ENCODE measurements around the gene RBM28.

Gene RBM28

DNA sequence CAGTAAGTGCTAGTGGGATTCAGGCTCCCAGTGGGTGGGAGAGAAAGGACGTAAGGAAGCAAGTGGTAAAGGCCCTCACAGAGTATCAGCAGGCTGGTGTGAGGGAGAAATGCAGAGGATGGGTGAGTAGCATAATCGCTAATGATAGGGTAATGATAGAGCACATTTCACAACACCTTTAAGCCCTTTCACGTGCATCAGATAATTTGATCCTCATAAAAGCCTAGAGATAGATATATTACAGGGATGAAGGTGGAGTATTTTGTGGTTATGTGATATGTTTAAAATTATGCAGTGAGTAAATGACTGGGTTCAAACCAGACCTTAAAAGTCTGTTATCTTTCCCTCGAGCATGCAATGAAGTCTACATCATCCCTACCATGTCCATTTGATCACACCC, 92.4 kb downstream of the RBM28 start:
- CTCF ChIA-PET, result interaction anchor here (1.0 kb wide), 1 partner anchor 543 kb away, joined by 3 read pairs; no protein-coding TSS in a partner anchor
- POLR2A ChIA-PET, result no interaction called here
- H3K9me3 ChIP-seq (ENCODE audit: control insufficient read depth, insufficient read depth, low read depth, low read length), result no peaks in the 10 kb centered on the region
- H3K4me1 ChIP-seq (ENCODE audit: control insufficient read depth, insufficient read depth, low read length), result no peaks in the 10 kb centered on the region
- TF ChIP-seq SP7 (tag by site-specific recombination; IDR thresholded peaks at IDR 0.05), result peak; percentile 99
- no peak for TF ChIP-seq ZNF335 (tag by site-specific recombination; conservative IDR thresholded peaks at IDR 0.05)
- TF ChIP-seq, protein P1, sequence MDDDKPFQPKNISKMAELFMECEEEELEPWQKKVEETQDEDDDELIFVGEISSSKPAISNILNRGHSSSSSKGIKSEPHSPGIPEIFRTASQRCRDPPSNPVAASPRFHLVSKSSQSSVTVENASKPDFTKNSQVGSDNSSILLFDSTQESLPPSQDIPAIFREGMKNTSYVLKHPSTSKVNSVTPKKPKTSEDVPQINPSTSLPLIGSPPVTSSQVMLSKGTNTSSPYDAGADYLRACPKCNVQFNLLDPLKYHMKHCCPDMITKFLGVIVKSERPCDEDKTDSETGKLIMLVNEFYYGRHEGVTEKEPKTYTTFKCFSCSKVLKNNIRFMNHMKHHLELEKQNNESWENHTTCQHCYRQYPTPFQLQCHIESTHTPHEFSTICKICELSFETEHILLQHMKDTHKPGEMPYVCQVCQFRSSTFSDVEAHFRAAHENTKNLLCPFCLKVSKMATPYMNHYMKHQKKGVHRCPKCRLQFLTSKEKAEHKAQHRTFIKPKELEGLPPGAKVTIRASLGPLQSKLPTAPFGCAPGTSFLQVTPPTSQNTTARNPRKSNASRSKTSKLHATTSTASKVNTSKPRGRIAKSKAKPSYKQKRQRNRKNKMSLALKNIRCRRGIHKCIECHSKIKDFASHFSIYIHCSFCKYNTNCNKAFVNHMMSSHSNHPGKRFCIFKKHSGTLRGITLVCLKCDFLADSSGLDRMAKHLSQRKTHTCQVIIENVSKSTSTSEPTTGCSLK (tag by site-specific recombination; IDR thresholded peaks at IDR 0.05), result no peak
- no peak for TF ChIP-seq ZNF660 (tag by site-specific recombination; IDR thresholded peaks at IDR 0.05)
- no peak overlapping the region for H3K27ac ChIP-seq (ENCODE audit: extremely low read depth, low read depth, low read length)
- no peak overlapping the region for H3K4me3 ChIP-seq (ENCODE audit: low read depth, low read length)
- H3K36me3 ChIP-seq (ENCODE audit: control insufficient read depth in 2 of 2, insufficient read depth in 1 of 2, low read length in 2 of 2), result no peaks in the 10 kb centered on the region

Data from HEK293 (cell line).